GM19023 (cell line): ENCODE measurements around the gene NKAIN1.
"Not testable (repeated sequence)": the region's sequence is repeated elsewhere in the genome, so short reads cannot be mapped to it uniquely, and the experiment has no call there.

Experiments used
- ATAC-seq: cut with Tn5 transposase; IDR thresholded peaks from one replicate; pipeline ENCODE4 v1.9.1; 2021; ENCODE audit warnings: mild to moderate bottlenecking, moderate library complexity; ENCODE audit not compliant: unreplicated experiment

The NKAIN1 gene

DNA sequence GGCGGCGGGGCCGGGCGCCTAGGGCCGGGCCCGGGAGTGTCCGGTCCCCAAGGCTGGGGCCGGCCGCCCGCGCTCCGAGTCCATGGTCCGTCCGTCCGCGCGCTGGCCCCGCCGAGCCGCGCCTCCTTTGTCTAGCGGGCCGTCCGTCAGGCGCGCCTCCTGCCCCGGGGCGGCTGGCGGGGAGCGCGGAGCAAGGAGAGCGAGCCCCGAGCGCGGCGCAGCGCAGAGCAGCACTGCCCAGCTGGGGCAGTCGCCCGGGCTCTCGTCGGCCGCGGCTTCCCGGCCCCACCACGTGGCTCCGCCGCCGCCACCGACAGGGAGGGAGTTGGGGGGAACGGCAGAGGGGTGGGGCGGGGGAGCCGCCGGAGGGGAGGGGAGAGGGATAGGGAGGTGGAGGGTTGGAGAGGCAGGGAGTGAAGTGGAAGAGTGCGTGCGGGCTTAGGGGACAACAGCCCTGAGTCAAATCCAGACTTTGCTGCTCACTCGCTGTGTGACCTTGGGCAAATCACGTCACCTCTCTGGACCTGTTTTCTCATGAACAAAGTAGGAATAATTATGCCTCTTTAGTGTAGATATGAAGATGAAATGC, at the start of gene NKAIN1:
TSS of gene NKAIN1 (minus strand) at position 235 of the 589 bp plus-strand sequence. CDS start 340 bp downstream, outside the sequence.
- no peak for ATAC-seq

GRCh38 chr1:31289021-31289420, 49.3 kb upstream of the NKAIN1 start:
- no peak for ATAC-seq

DNA sequence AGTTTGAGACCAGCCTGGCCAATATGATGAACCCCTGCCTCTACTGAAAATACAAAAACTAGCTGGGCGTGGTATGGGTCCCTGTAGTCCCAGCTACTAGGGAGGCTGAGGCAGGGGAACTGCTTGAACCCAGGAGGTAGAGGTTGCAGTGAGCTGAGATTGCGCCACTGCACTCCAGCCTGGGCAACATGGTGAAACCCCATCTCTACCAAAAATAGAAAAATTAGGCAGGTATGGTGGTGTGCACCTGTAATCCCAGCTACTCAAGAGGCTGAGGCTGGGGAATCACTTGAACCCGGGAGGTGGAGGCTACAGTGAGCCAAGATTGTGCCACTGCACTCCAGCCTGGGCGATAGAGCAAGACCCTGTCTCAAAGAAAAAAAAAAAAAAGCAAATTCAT, 48.1 kb upstream of the NKAIN1 start:
- not testable (repeated sequence) for ATAC-seq

GRCh38 chr1:31282426-31282825, 42.7 kb upstream of the NKAIN1 start:
- ATAC-seq = not testable (repeated sequence)

GRCh38 chr1:31273619-31274018, 33.9 kb upstream of the NKAIN1 start:
- ATAC-seq = no peak

- ATAC-seq = no peak
Observed at GRCh38 chr1:31272369-31272768, 32.7 kb upstream of the NKAIN1 start.

- ATAC-seq = no peak
Observed at GRCh38 chr1:31266547-31266946, 26.9 kb upstream of the NKAIN1 start.

- no peak for ATAC-seq
Observed at GRCh38 chr1:31264790-31265386, 25.2 kb upstream of the NKAIN1 start.

DNA sequence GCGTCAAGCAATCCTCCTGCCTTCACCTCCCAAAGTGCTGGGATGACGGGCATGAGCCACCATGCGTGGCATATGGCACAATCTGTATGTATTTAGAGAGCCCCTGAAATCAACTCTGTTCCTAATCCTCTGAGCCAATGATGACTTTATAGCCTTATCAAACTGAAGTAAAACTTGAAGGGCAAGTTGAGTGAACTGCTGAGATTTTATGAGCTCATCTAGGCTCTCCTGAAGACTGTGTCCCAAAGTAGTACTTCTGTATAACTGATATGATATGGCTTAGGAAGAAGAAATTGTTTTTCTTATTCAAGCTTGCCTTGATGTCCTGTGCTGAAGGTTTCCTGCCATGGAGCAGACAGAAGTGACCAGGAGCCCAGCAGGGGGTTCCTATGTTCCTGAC, 23.7 kb upstream of the NKAIN1 start:
- no peak for ATAC-seq

DNA sequence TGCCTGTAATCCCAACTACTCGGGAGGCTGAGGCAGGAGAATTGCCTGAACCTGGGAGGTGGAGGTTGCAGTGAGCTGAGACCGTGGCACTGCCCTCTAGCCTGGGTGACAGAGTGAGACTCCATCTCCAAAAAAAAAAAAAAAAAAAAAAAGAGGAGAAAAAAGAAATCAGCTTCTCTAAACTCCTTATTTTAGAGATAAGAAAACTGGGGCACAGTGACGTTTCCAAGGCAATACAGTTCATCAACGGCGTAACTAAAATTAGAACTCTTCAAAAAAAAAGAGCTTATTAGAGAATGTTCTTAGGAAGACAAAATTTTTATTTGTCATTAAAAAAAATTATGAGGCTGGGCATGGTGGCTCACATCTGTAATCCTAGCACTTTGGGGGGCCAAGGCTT, 22.7 kb upstream of the NKAIN1 start:
- not testable (repeated sequence) for ATAC-seq

DNA sequence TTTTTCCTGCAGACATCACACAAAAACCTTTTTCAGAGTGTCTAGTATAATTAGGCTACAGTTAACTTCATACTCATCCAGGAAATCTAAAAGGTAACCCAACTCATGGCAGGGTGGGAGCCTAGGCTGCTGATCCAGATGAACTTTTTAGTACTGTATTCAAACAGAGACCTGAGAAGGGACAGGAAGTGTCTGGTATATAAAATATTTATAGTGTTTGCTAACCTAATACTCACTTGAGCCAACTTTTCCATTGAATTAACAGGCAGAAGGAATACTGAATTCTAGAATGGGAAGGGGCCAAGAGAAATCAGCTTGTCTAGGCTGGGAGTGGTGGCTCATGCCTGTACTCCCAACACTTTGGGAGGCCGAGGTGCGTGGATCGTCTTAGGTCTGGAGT, 22.2 kb upstream of the NKAIN1 start:
- ATAC-seq = no peak

- no peak for ATAC-seq
Observed at GRCh38 chr1:31259746-31260145, 20.1 kb upstream of the NKAIN1 start.

- no peak for ATAC-seq
Observed at GRCh38 chr1:31258581-31258980, 18.9 kb upstream of the NKAIN1 start.

DNA sequence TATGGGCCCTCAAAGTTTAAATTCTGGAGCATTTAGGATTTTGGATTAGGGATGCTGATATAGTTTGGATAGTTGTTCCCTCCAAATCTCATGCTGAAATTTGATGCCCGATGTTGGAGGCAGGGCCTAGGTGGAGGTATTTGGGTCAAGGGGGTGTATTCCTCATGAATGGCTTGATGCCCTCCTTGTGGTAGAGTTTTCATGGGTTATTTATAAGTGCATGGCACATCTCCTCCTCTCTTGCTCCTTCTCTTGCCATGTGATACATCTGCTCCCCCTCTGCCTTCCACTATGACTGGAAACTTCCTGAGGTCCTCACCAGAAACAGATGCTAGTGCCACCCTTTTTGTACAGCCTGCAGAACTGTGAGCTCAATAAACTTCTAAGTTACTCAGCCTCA, 17.5 kb upstream of the NKAIN1 start:
- ATAC-seq = no peak

- ATAC-seq = no peak
Observed at GRCh38 chr1:31249854-31250253, 10.2 kb upstream of the NKAIN1 start.

GRCh38 chr1:31248276-31248675, 8.6 kb upstream of the NKAIN1 start:
- ATAC-seq = no peak

- no peak for ATAC-seq
Observed at GRCh38 chr1:31244326-31244725, 4.6 kb upstream of the NKAIN1 start.

- ATAC-seq = no peak
Observed at GRCh38 chr1:31243501-31244286, 4.0 kb upstream of the NKAIN1 start.

DNA sequence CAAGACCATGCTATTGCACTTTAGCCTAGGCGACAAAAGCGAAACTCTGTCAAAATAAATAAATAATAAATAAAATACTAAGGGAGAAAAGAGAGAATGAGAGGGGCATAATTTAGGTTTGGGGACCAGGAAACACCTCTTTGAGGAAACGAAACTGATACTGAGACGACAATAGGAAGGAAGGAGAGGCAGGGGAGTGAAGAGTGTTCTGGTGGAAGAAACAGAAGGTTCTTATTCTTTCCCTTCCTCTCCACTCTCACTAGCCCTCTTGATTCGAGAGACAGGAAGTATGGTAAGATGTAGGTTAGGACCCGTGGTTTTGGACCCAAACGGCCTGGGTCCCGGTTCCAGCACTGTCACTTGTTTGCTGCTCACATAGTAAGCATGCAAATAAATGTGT, 1.6 kb upstream of the NKAIN1 start:
- no peak for ATAC-seq

DNA sequence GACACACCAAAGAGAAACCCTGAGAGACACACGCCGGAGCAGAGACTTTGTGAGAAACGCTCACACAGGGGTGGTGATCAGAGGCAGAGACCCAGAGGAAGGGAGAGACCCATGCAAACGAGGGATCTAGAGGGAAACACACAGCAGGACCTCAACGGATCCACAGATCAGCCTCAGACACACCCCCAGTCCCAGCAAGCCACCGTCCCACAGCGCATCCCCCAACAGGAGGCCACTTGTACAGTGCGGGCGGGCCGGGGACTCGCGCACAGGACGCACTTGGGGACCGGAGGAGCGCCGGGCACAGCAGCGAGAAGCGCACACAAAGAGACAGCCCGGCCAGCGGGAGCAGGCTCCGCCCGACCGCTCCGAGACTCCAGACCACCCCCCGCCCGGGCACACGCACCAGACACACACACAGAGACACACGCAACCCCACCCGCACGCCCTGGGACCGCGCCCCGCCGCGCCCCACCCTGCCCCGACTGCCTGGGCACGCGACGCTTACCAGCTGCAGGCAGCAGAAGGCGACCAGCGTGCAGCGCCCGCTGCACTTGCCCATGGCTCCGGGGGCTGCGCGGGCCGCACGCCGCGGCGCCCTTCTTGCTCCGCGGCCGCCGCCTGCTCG, 587 bp downstream of the NKAIN1 start:
- no peak for ATAC-seq

DNA sequence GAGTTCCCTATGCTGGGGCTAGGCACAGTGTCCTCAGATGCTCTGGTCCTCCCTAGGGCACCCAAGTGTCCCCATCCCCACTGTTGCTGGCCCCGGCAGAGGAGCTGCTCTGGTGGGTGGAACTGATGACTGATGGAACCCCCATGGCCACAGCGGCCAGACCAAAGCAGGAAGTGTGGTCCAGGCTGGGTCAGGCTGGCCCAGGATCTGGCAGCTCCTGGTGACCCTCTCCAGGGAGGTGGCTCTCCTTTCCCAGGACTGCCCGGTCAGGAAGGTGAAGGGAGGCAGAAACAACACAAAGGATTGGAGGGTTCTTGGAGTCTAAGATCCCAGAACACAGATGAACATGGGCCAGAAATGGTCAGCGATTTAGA, 1.1 kb downstream of the NKAIN1 start:
- ATAC-seq = no peak

DNA sequence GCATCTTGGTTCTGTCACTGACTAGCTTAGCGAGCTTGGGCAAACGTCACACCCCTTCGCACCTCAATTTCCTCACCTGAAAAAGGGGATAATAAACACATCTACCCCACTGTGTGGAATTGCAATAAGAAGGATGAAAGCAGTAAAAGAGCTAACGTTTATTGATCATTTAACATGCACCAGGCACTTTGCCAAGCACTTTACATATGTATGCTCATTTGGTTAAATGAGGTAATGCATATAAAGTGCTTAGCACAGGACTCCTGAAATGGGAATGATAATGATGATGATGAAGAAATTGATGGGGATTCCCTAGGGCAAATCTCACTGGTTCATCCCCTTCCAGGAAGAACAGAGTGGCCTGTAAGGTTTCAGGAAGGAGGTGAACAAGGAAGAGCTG, 4.8 kb downstream of the NKAIN1 start:
- no peak for ATAC-seq
